Measurements from ENCODE around the gene HVCN1. TPM values are rescaled to one million over a fixed set of nuclear protein-coding genes. Genes with fewer than 3 reads are reported as not detected.
"Not testable (repeated sequence)": the region's sequence is repeated elsewhere in the genome, so short reads cannot be mapped to it uniquely, and the experiment has no call there.

Gene HVCN1
- total RNA-seq, 1 donor from 2014 or later = 11.9 TPM

- Mint-ChIP-seq H3K27ac (ENCODE audit: unreplicated experiment) (no peak overlapping the region), H3K27me3 (ENCODE audit: unreplicated experiment) (no peaks in the 10 kb centered on the region), H3K36me3 (ENCODE audit: low read depth, unreplicated experiment) (peaks cover 36% of the 10 kb centered on the region), H3K4me3 (ENCODE audit: unreplicated experiment) (no peak overlapping the region), H3K4me1 (ENCODE audit: unreplicated experiment) (peaks cover 3% of the 10 kb centered on the region), H3K9me3 (ENCODE audit: unreplicated experiment) (no peaks in the 10 kb centered on the region)
- no peak for DNase-seq (ENCODE audit: low spot score)
- no peak for TF ChIP-seq CTCF (IDR thresholded peaks at IDR 0.05; ENCODE audit: unreplicated experiment)
Measured at GRCh38 chr12:110725267-110725666, 36.4 kb upstream of the HVCN1 start.

GRCh38 chr12:110722892-110723291, 34.0 kb upstream of the HVCN1 start:
- H3K4me3 Mint-ChIP-seq (ENCODE audit: unreplicated experiment); H3K27ac Mint-ChIP-seq (ENCODE audit: unreplicated experiment): not testable (repeated sequence)
- peaks cover 34% of the 10 kb centered on the region for H3K36me3 Mint-ChIP-seq (ENCODE audit: low read depth, unreplicated experiment)

GRCh38 chr12:110721570-110721969, 32.7 kb upstream of the HVCN1 start:
- H3K27me3 Mint-ChIP-seq (ENCODE audit: unreplicated experiment) = no peaks in the 10 kb centered on the region
- H3K36me3 Mint-ChIP-seq (ENCODE audit: low read depth, unreplicated experiment) = peaks cover 37% of the 10 kb centered on the region
- H3K4me3 Mint-ChIP-seq (ENCODE audit: unreplicated experiment) = no peak overlapping the region
- H3K4me1 Mint-ChIP-seq (ENCODE audit: unreplicated experiment) = peaks cover 3% of the 10 kb centered on the region
- no peak for TF ChIP-seq CTCF (IDR thresholded peaks at IDR 0.05; ENCODE audit: unreplicated experiment)
- no peak for DNase-seq (ENCODE audit: low spot score)
- H3K9me3 Mint-ChIP-seq (ENCODE audit: unreplicated experiment) = no peaks in the 10 kb centered on the region
- H3K27ac Mint-ChIP-seq (ENCODE audit: unreplicated experiment) = no peak overlapping the region

More at GRCh38 chr12:110722892-110723291, 34.0 kb upstream of the HVCN1 start:
- not testable (repeated sequence) for H3K4me1 Mint-ChIP-seq (ENCODE audit: unreplicated experiment); H3K27me3 Mint-ChIP-seq (ENCODE audit: unreplicated experiment); DNase-seq (ENCODE audit: low spot score); H3K9me3 Mint-ChIP-seq (ENCODE audit: unreplicated experiment)

- Mint-ChIP-seq H3K27ac (ENCODE audit: unreplicated experiment) (no peak overlapping the region), H3K4me3 (ENCODE audit: unreplicated experiment) (no peak overlapping the region), H3K4me1 (ENCODE audit: unreplicated experiment) (no peaks in the 10 kb centered on the region), H3K27me3 (ENCODE audit: unreplicated experiment) (no peaks in the 10 kb centered on the region), H3K36me3 (ENCODE audit: low read depth, unreplicated experiment) (peaks cover 31% of the 10 kb centered on the region), H3K9me3 (ENCODE audit: unreplicated experiment) (no peaks in the 10 kb centered on the region)
- DNase-seq (ENCODE audit: low spot score) = no peak
- no peak for TF ChIP-seq CTCF (IDR thresholded peaks at IDR 0.05; ENCODE audit: unreplicated experiment)
Measured at GRCh38 chr12:110720516-110720915, 31.6 kb upstream of the HVCN1 start.

- no peak for DNase-seq (ENCODE audit: low spot score)
- Mint-ChIP-seq H3K4me1 (ENCODE audit: unreplicated experiment) (no peaks in the 10 kb centered on the region), H3K27me3 (ENCODE audit: unreplicated experiment) (peaks cover 2% of the 10 kb centered on the region), H3K9me3 (ENCODE audit: unreplicated experiment) (no peaks in the 10 kb centered on the region), H3K4me3 (ENCODE audit: unreplicated experiment) (no peak overlapping the region), H3K36me3 (ENCODE audit: low read depth, unreplicated experiment) (peaks cover 22% of the 10 kb centered on the region), H3K27ac (ENCODE audit: unreplicated experiment) (no peak overlapping the region)
- TF ChIP-seq CTCF (IDR thresholded peaks at IDR 0.05; ENCODE audit: unreplicated experiment) = no peak
Measured at GRCh38 chr12:110718222-110718908, 29.4 kb upstream of the HVCN1 start.

All from endothelial cell (in vitro differentiated cells).